WTC11 (cell line): ENCODE data around the gene CACNG3. TPM values are rescaled to one million over a fixed set of nuclear protein-coding genes. Genes with fewer than 3 reads are reported as not detected.
"Not testable (repeated sequence)": the region's sequence is repeated elsewhere in the genome, so short reads cannot be mapped to it uniquely, and the experiment has no call there.

ENCODE experiments used
- ATAC-seq: fragments of 200-7000 bp; cut with Tn5 transposase; 2 replicates; pipeline ENCODE4 v1.10.0; 2021; ENCODE audit warnings: mild to moderate bottlenecking, moderate library complexity
- CTCF ChIA-PET: fragments of 300-600 bp; sonication (Branson Sonifier 250); formaldehyde crosslinking; loops from one replicate; lab custom pipeline; 2021; ENCODE audit warnings: antibody characterized with exemption; lab: Charles Lee
- POLR2A ChIA-PET: fragments of 350-600 bp; sonication (Branson Sonifier 250); formaldehyde crosslinking; loops from one replicate; lab custom pipeline; 2021; ENCODE audit warnings: antibody characterized with exemption; lab: Charles Lee
- DNase-seq: peaks from one replicate; pipeline ENCODE4 v3.0.0; 2021; ENCODE audit warnings: low spot score
- H3K27ac Mint-ChIP-seq: 2 replicates; pipeline ENCODE4 v1.8.0; 2021; ENCODE audit warnings: mixed read lengths
- H3K27me3 Mint-ChIP-seq: 2 replicates; pipeline ENCODE4 v1.8.0; 2021; ENCODE audit warnings: low read depth, mild to moderate bottlenecking, moderate library complexity, mixed read lengths
- H3K36me3 Mint-ChIP-seq: 2 replicates; pipeline ENCODE4 v1.8.0; 2021; ENCODE audit warnings: mixed read lengths
- H3K4me1 Mint-ChIP-seq: 2 replicates; pipeline ENCODE4 v1.8.0; 2022; ENCODE audit warnings: mixed read lengths
- H3K4me3 Mint-ChIP-seq: 2 replicates; pipeline ENCODE4 v1.8.0; 2021; ENCODE audit warnings: mild to moderate bottlenecking, moderate library complexity, mixed read lengths
- H3K9me3 Mint-ChIP-seq: 2 replicates; pipeline ENCODE4 v1.8.0; 2021; ENCODE audit warnings: mixed read lengths
- AFF4 ChIP-seq: sonication (generic); formaldehyde crosslinking; IDR thresholded peaks from 2 replicates; pipeline ENCODE4 v1.8.1; 2023; ENCODE audit warnings: mild to moderate bottlenecking, missing genetic modification reagents, borderline replicate concordance
- ELF4 ChIP-seq: sonication (generic); formaldehyde crosslinking; IDR thresholded peaks from 2 replicates; pipeline ENCODE4 v1.8.1; 2022; ENCODE audit warnings: low read depth, mild to moderate bottlenecking, moderate library complexity, missing genetic modification reagents
- GABPB1 ChIP-seq: sonication (generic); formaldehyde crosslinking; IDR thresholded peaks from 2 replicates; pipeline ENCODE4 v1.8.1; 2023; ENCODE audit warnings: mild to moderate bottlenecking, missing genetic modification reagents
- HMGA2 ChIP-seq: fragments of 250-450 bp; sonication (Bioruptor Pico); IDR thresholded peaks from 2 replicates; pipeline ENCODE4 v1.4.0; 2021; ENCODE audit warnings: mild to moderate bottlenecking, moderate library complexity
- MAX ChIP-seq: sonication (generic); formaldehyde crosslinking; IDR thresholded peaks from 2 replicates; pipeline ENCODE4 v1.8.0; 2022; ENCODE audit warnings: mild to moderate bottlenecking, missing genetic modification reagents
- NFYB ChIP-seq: sonication (generic); formaldehyde crosslinking; conservative IDR thresholded peaks from 2 replicates; pipeline ENCODE4 v1.8.0; 2022; ENCODE audit warnings: low read depth, missing genetic modification reagents
- ZNF219 ChIP-seq: sonication (generic); formaldehyde crosslinking; IDR thresholded peaks from 2 replicates; pipeline ENCODE4 v1.8.0; 2023; ENCODE audit warnings: missing genetic modification reagents, mild to moderate bottlenecking, borderline replicate concordance
- ZNF671 ChIP-seq: fragments of 250-450 bp; sonication (Bioruptor Pico); IDR thresholded peaks from 2 replicates; pipeline ENCODE4 v1.8.0; 2021; ENCODE audit warnings: mild to moderate bottlenecking
- total RNA-seq: library from RNA; stranded (reverse); gene quantifications from 3 replicates; pipeline ENCODE4 v1.2.3, GENCODE V29; 2021
- TF ChIP-seq, protein P1 (sequence below): sonication (generic); formaldehyde crosslinking; IDR thresholded peaks from 2 replicates; pipeline ENCODE4 v1.8.0; 2023; ENCODE audit warnings: missing genetic modification reagents
- TF ChIP-seq, protein P2 (sequence below): sonication (generic); formaldehyde crosslinking; IDR thresholded peaks from 2 replicates; pipeline ENCODE4 v1.8.1; 2022; ENCODE audit warnings: mild to moderate bottlenecking, moderate library complexity, missing genetic modification reagents
- TF ChIP-seq, protein P3 (sequence below): sonication (generic); formaldehyde crosslinking; IDR thresholded peaks from 2 replicates; pipeline ENCODE4 v1.8.1; 2022; ENCODE audit warnings: mild to moderate bottlenecking, missing genetic modification reagents, moderate library complexity, borderline replicate concordance
- TF ChIP-seq, protein P4 (sequence below): sonication (generic); formaldehyde crosslinking; IDR thresholded peaks from 2 replicates; pipeline ENCODE4 v1.8.1; 2023; ENCODE audit warnings: mild to moderate bottlenecking, missing genetic modification reagents, moderate library complexity
- TF ChIP-seq, protein P5 (sequence below): sonication (generic); formaldehyde crosslinking; IDR thresholded peaks from 2 replicates; pipeline ENCODE4 v1.8.0; 2022; ENCODE audit warnings: mild to moderate bottlenecking, missing genetic modification reagents
- TF ChIP-seq, protein P6 (sequence below): sonication (generic); formaldehyde crosslinking; conservative IDR thresholded peaks from 2 replicates; pipeline ENCODE4 v1.8.1; 2022; ENCODE audit warnings: mild to moderate bottlenecking, missing genetic modification reagents

CACNG3 gene
- total RNA-seq, 1 experiment from 2014 or later = not detected

- Mint-ChIP-seq H3K36me3 (no peaks in the 10 kb centered on the region), H3K4me1 (no peaks in the 10 kb centered on the region), H3K9me3 (peaks cover 14% of the 10 kb centered on the region; the same call in 1 of the 2 replicates), H3K27me3 (no peaks in the 10 kb centered on the region), H3K4me3 (no peak overlapping the region), H3K27ac (no peak overlapping the region)
- POLR2A ChIA-PET = no interaction called here
- no peak for ATAC-seq
- CTCF ChIA-PET = interaction anchor here (1.1 kb wide), 1 partner anchor 228 kb away, joined by 3 read pairs; no protein-coding TSS in a partner anchor
- TF ChIP-seq AFF4 (CRISPR knock-in tag) (no peak), ZNF671 (CRISPR knock-in tag) (no peak), GABPB1 (CRISPR knock-in tag) (no peak), MAX (CRISPR knock-in tag) (no peak), ZNF219 (CRISPR knock-in tag) (no peak)
- TF ChIP-seq, protein P1, sequence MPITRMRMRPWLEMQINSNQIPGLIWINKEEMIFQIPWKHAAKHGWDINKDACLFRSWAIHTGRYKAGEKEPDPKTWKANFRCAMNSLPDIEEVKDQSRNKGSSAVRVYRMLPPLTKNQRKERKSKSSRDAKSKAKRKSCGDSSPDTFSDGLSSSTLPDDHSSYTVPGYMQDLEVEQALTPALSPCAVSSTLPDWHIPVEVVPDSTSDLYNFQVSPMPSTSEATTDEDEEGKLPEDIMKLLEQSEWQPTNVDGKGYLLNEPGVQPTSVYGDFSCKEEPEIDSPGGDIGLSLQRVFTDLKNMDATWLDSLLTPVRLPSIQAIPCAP (CRISPR knock-in tag) = no peak
- TF ChIP-seq, protein P2, sequence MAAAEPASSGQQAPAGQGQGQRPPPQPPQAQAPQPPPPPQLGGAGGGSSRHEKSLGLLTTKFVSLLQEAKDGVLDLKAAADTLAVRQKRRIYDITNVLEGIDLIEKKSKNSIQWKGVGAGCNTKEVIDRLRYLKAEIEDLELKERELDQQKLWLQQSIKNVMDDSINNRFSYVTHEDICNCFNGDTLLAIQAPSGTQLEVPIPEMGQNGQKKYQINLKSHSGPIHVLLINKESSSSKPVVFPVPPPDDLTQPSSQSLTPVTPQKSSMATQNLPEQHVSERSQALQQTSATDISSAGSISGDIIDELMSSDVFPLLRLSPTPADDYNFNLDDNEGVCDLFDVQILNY (CRISPR knock-in tag) = no peak
- no peak for DNase-seq
Observed at GRCh38 chr16:24298548-24299167, 42.5 kb downstream of the CACNG3 start.

DNA sequence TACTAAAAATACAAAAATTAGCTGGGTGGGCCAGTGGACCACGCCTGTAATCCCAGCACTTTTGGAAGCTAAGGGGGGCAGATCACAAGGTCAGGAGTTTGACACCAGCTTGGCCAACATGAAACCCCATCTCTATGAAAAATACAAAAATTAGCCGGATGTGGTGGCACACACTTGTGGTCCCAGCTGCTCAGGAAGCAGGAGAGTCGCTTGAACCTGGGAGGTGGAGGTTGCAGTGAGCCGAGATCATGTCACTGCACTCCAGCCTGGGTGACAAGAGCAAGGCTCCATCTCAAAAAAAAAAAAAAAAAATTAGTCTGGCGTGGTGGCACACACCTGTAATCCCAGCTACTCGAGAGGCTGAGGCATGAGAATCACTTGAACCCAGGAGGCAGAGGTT lies 44.6 kb downstream of the CACNG3 start:
- not testable (repeated sequence) for H3K27me3 Mint-ChIP-seq, ATAC-seq, H3K36me3 Mint-ChIP-seq

GRCh38 chr16:24302636-24303035 lies 46.5 kb downstream of the CACNG3 start:
- H3K27me3 Mint-ChIP-seq = no peaks in the 10 kb centered on the region
- no peak for ATAC-seq

More for the DNA sequence above, 44.6 kb downstream of the CACNG3 start:
- H3K9me3 Mint-ChIP-seq = peaks cover 14% of the 10 kb centered on the region; the same call in 1 of the 2 replicates
- POLR2A ChIA-PET, H3K4me3 Mint-ChIP-seq, H3K4me1 Mint-ChIP-seq, DNase-seq, H3K27ac Mint-ChIP-seq: not testable (repeated sequence)
- CTCF ChIA-PET = interaction anchor here (1.0 to 1.1 kb wide), 2 partner anchors 92 to 230 kb away, joined by 3 to 4 read pairs; no protein-coding TSS in a partner anchor

More at GRCh38 chr16:24302636-24303035, 46.5 kb downstream of the CACNG3 start:
- TF ChIP-seq, protein P3, sequence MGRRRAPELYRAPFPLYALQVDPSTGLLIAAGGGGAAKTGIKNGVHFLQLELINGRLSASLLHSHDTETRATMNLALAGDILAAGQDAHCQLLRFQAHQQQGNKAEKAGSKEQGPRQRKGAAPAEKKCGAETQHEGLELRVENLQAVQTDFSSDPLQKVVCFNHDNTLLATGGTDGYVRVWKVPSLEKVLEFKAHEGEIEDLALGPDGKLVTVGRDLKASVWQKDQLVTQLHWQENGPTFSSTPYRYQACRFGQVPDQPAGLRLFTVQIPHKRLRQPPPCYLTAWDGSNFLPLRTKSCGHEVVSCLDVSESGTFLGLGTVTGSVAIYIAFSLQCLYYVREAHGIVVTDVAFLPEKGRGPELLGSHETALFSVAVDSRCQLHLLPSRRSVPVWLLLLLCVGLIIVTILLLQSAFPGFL (CRISPR knock-in tag) = no peak
- no peak for TF ChIP-seq HMGA2
- TF ChIP-seq, protein P1 (CRISPR knock-in tag) = no peak
- TF ChIP-seq, protein P4, sequence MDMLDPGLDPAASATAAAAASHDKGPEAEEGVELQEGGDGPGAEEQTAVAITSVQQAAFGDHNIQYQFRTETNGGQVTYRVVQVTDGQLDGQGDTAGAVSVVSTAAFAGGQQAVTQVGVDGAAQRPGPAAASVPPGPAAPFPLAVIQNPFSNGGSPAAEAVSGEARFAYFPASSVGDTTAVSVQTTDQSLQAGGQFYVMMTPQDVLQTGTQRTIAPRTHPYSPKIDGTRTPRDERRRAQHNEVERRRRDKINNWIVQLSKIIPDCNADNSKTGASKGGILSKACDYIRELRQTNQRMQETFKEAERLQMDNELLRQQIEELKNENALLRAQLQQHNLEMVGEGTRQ (CRISPR knock-in tag) = no peak
- TF ChIP-seq, protein P5, sequence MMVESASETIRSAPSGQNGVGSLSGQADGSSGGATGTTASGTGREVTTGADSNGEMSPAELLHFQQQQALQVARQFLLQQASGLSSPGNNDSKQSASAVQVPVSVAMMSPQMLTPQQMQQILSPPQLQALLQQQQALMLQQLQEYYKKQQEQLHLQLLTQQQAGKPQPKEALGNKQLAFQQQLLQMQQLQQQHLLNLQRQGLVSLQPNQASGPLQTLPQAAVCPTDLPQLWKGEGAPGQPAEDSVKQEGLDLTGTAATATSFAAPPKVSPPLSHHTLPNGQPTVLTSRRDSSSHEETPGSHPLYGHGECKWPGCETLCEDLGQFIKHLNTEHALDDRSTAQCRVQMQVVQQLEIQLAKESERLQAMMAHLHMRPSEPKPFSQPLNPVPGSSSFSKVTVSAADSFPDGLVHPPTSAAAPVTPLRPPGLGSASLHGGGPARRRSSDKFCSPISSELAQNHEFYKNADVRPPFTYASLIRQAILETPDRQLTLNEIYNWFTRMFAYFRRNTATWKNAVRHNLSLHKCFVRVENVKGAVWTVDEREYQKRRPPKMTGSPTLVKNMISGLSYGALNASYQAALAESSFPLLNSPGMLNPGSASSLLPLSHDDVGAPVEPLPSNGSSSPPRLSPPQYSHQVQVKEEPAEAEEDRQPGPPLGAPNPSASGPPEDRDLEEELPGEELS (CRISPR knock-in tag) = no peak
- TF ChIP-seq NFYB (CRISPR knock-in tag) = no peak
- TF ChIP-seq, protein P6, sequence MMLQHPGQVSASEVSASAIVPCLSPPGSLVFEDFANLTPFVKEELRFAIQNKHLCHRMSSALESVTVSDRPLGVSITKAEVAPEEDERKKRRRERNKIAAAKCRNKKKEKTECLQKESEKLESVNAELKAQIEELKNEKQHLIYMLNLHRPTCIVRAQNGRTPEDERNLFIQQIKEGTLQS (CRISPR knock-in tag) = no peak
- TF ChIP-seq ELF4 (CRISPR knock-in tag) = no peak
- ChIA-PET POLR2A (no interaction called here), CTCF (interaction anchor here (1.1 to 1.8 kb wide), 3 partner anchors 64 to 257 kb away, joined by 3 to 4 read pairs (median 3); no protein-coding TSS in a partner anchor)
- H3K36me3 Mint-ChIP-seq = no peaks in the 10 kb centered on the region
- no peak overlapping the region for H3K27ac Mint-ChIP-seq
- H3K9me3 Mint-ChIP-seq = peaks cover 14% of the 10 kb centered on the region; the same call in 1 of the 2 replicates
- DNase-seq = no peak
- no peak overlapping the region for H3K4me3 Mint-ChIP-seq
- H3K4me1 Mint-ChIP-seq = no peaks in the 10 kb centered on the region
